Bronchial epithelial cell (primary cell): ENCODE measurements around the gene NNAT. TPM values are rescaled to one million over a fixed set of nuclear protein-coding genes. Genes with fewer than 3 reads are reported as not detected.
A peak's percentile ranks its signal among the peaks of the same experiment; 100 is the strongest.
"Not testable (repeated sequence)": the region's sequence is repeated elsewhere in the genome, so short reads cannot be mapped to it uniquely, and the experiment has no call there.

Experiments used
- DNase-seq: peaks from one replicate; pipeline ENCODE4 v3.0.0-alpha.2; 2010; ENCODE audit warnings: low read depth
- FAIRE-seq: peaks from 2 replicates; lab custom pipeline; 2011; peaks lifted over from hg19 to GRCh38; lab: Jason Lieb, UNC
- H3K27me3 ChIP-seq: 2 replicates; pipeline ENCODE4 v1.5.1; 2011; ENCODE audit warnings: low read length; ENCODE audit not compliant: control insufficient read depth, insufficient read depth
- H3K36me3 ChIP-seq: 2 replicates; pipeline ENCODE4 v1.5.1; 2011; ENCODE audit warnings: low read length; ENCODE audit not compliant: control insufficient read depth, insufficient read depth
- H3K4me3 ChIP-seq: 2 replicates; pipeline ENCODE4 v1.5.1; 2011; ENCODE audit warnings: mild to moderate bottlenecking, low read depth, low read length, control low read depth
- CTCF ChIP-seq: IDR thresholded peaks from 2 replicates; pipeline ENCODE4 v1.5.1; 2011; ENCODE audit warnings: mild to moderate bottlenecking, moderate library complexity, low read length, control low read depth, inconsistent platforms; ENCODE audit not compliant: insufficient read depth, severe bottlenecking
- total RNA-seq: library from RNA; depleted of rRNA; stranded (reverse); fragments of >200 nt; gene quantifications from 2 replicates; pipeline ENCODE4 v1.2.1, GENCODE V29; 2014

Gene NNAT
- total RNA-seq, 1 donor from 2014 or later = not detected

GRCh38 chr20:37543828-37544227 lies 22.8 kb downstream of the NNAT start:
- TF ChIP-seq CTCF = peak; percentile 46
- no peaks in the 10 kb centered on the region for H3K36me3 ChIP-seq
- no peaks in the 10 kb centered on the region for H3K27me3 ChIP-seq
- peak; percentile 62 for DNase-seq
- FAIRE-seq = no peak
- no peak overlapping the region for H3K4me3 ChIP-seq

GRCh38 chr20:37544386-37544785 lies 23.3 kb downstream of the NNAT start:
- H3K4me3 ChIP-seq = no peak overlapping the region
- FAIRE-seq = no peak
- no peaks in the 10 kb centered on the region for H3K27me3 ChIP-seq
- no peak for TF ChIP-seq CTCF
- no peaks in the 10 kb centered on the region for H3K36me3 ChIP-seq
- no peak for DNase-seq

GRCh38 chr20:37545516-37545915 lies 24.5 kb downstream of the NNAT start:
- no peak for FAIRE-seq
- Histone ChIP-seq H3K36me3 (no peaks in the 10 kb centered on the region), H3K27me3 (no peaks in the 10 kb centered on the region), H3K4me3 (no peak overlapping the region)
- no peak for TF ChIP-seq CTCF
- DNase-seq = peak; percentile 18

- no peak for TF ChIP-seq CTCF
- no peaks in the 10 kb centered on the region for H3K27me3 ChIP-seq
- no peak for FAIRE-seq
- DNase-seq = no peak
- no peak overlapping the region for H3K4me3 ChIP-seq
- no peaks in the 10 kb centered on the region for H3K36me3 ChIP-seq
Observed at GRCh38 chr20:37547912-37548311, 26.9 kb downstream of the NNAT start.

- H3K27me3 ChIP-seq, H3K36me3 ChIP-seq, H3K4me3 ChIP-seq, DNase-seq, FAIRE-seq: not testable (repeated sequence)
Observed at GRCh38 chr20:37550101-37550920, 29.3 kb downstream of the NNAT start.

GRCh38 chr20:37551660-37552059 lies 30.6 kb downstream of the NNAT start:
- not testable (repeated sequence) for H3K36me3 ChIP-seq, DNase-seq, H3K27me3 ChIP-seq, H3K4me3 ChIP-seq, FAIRE-seq

GRCh38 chr20:37552415-37552814 lies 31.4 kb downstream of the NNAT start:
- TF ChIP-seq CTCF = no peak
- Histone ChIP-seq H3K4me3 (no peak overlapping the region), H3K27me3 (no peaks in the 10 kb centered on the region), H3K36me3 (no peaks in the 10 kb centered on the region)
- FAIRE-seq (no peak), DNase-seq (peak; percentile 74)

GRCh38 chr20:37554721-37555298 lies 33.8 kb downstream of the NNAT start:
- not testable (repeated sequence) for H3K4me3 ChIP-seq, DNase-seq, FAIRE-seq, H3K36me3 ChIP-seq, H3K27me3 ChIP-seq
